K562 (cell line): ENCODE data around the gene CDC27.

ENCODE experiments used
- BRF1 ChIP-seq: IDR thresholded peaks from 3 replicates; pipeline ENCODE4 v1.6.1; 2011; ENCODE audit warnings: borderline replicate concordance, mild to moderate bottlenecking; ENCODE audit not compliant: insufficient read length; ENCODE audit errors: extremely low read depth
- C11orf30 ChIP-seq: fragments of 450-650 bp; IDR thresholded peaks from 2 replicates; pipeline ENCODE4 v1.6.1; 2016; ENCODE audit warnings: low read depth, mild to moderate bottlenecking
- CEBPB ChIP-seq: fragments of 450-650 bp; IDR thresholded peaks from 2 replicates; pipeline ENCODE4 v1.6.1; 2016; ENCODE audit warnings: missing genetic modification characterization, missing compliant biosample characterization
- EHMT2 ChIP-seq: fragments of 450-650 bp; IDR thresholded peaks from 2 replicates; pipeline ENCODE4 v1.6.1; 2018; ENCODE audit warnings: antibody characterized with exemption
- EZH2 ChIP-seq: IDR thresholded peaks from 2 replicates; pipeline ENCODE4 v1.6.1; 2012; ENCODE audit warnings: low read depth, mild to moderate bottlenecking, inconsistent platforms, low read length, borderline replicate concordance
- NCOA1 ChIP-seq: fragments of 450-650 bp; IDR thresholded peaks from 2 replicates; pipeline ENCODE4 v1.6.1; 2016; ENCODE audit warnings: low read depth
- RAD21 ChIP-seq, 2 experiments: fragments of 250-450 bp in 1 of 2; fragments of 450-650 bp in 1 of 2; sonication (Bioruptor Pico) in 1 of 2; formaldehyde crosslinking in 1 of 2; IDR thresholded peaks in 1 of 2; conservative IDR thresholded peaks in 1 of 2; 2 replicates each; pipeline versions ENCODE4 v1.4.0 to v1.8.0; 2020 to 2022; ENCODE audit warnings: mild to moderate bottlenecking in 2 of 2, moderate library complexity in 1 of 2
- RBM39 ChIP-seq: fragments of 200-400 bp; formaldehyde crosslinking; optimal IDR thresholded peaks from 2 replicates; pipeline ENCODE3; 2018; ENCODE audit warnings: low read depth, low read length
- SAFB2 ChIP-seq: fragments of 200-400 bp; formaldehyde crosslinking; IDR thresholded peaks from 2 replicates; pipeline ENCODE4 v1.6.1; 2018; ENCODE audit warnings: borderline replicate concordance, low read length, low read depth, moderate library complexity; ENCODE audit not compliant: severe bottlenecking
- SIX5 ChIP-seq, 2 experiments: IDR thresholded peaks; 2 replicates each; pipeline ENCODE4 v1.6.1; 2011; ENCODE audit warnings: low read length in 2 of 2, borderline replicate concordance in 1 of 2, low read depth in 1 of 2, mild to moderate bottlenecking in 1 of 2, moderate library complexity in 1 of 2; ENCODE audit not compliant: insufficient read depth in 1 of 2
- SMARCB1 ChIP-seq: IDR thresholded peaks from 2 replicates; pipeline ENCODE4 v1.6.1; 2011; ENCODE audit warnings: improper control_type of control experiment, low read depth; ENCODE audit not compliant: insufficient read length
- SRSF9 ChIP-seq: fragments of 200-400 bp; formaldehyde crosslinking; IDR thresholded peaks from 2 replicates; pipeline ENCODE4 v1.6.1; 2017; ENCODE audit warnings: low read depth, low read length, borderline replicate concordance
- ZKSCAN1 ChIP-seq: fragments of 150-350 bp; IDR thresholded peaks from 2 replicates; pipeline ENCODE4 v1.6.1; 2016; ENCODE audit warnings: low read depth, low read length

GRCh38 chr17:47237841-47238240 is 48.7 kb upstream of the CDC27 start:
- TF ChIP-seq RAD21 (CRISPR knock-in tag; conservative IDR thresholded peaks at IDR 0.05 in 1 of 2, IDR thresholded peaks at IDR 0.05 in 1 of 2), result no peak
- no peak for TF ChIP-seq EZH2
- no peak for TF ChIP-seq SIX5 (IDR thresholded peaks at IDR 0.05; ENCODE audit: borderline replicate concordance in 1 of 2, insufficient read depth in 1 of 2, low read depth in 1 of 2, low read length in 2 of 2)
- no peak for TF ChIP-seq BRF1
- TF ChIP-seq CEBPB (tag), result no peak
- TF ChIP-seq EHMT2, result no peak
- TF ChIP-seq SMARCB1, result no peak
- TF ChIP-seq RBM39, result no peak
- TF ChIP-seq C11orf30, result no peak
- TF ChIP-seq ZKSCAN1, result no peak
- no peak for TF ChIP-seq SAFB2
- TF ChIP-seq SRSF9, result no peak
- TF ChIP-seq NCOA1, result no peak
